DND-41 (cell line): Measurements from ENCODE around the gene MARK2.

Source experiments
- ATAC-seq: fragments of 200-7000 bp; cut with Tn5 transposase; 3 replicates; pipeline ENCODE4 v1.9.1; 2021; ENCODE audit warnings: low read depth; ENCODE audit not compliant: insufficient read depth
- DNase-seq: peaks from one replicate; pipeline ENCODE4 v3.0.0-alpha.2; 2020
- H2AFZ ChIP-seq: 2 replicates; pipeline ENCODE4 v1.6.0; 2012; ENCODE audit warnings: low read depth, low read length
- H3K27ac ChIP-seq: 2 replicates; pipeline ENCODE4 v1.5.1; 2012; ENCODE audit warnings: low read length, inconsistent platforms
- H3K27me3 ChIP-seq: fragments of 200-600 bp; sonication (generic); 2 replicates; pipeline ENCODE4 v1.6.0; 2012; ENCODE audit warnings: low read length, mild to moderate bottlenecking, inconsistent platforms; ENCODE audit not compliant: insufficient read depth, poor library complexity
- H3K36me3 ChIP-seq: 2 replicates; pipeline ENCODE4 v1.5.1; 2012; ENCODE audit warnings: low read length, inconsistent platforms; ENCODE audit not compliant: insufficient read depth
- H3K4me1 ChIP-seq: 2 replicates; pipeline ENCODE4 v1.5.1; 2012; ENCODE audit warnings: mild to moderate bottlenecking, low read length; ENCODE audit not compliant: insufficient read depth
- H3K4me2 ChIP-seq: 2 replicates; pipeline ENCODE4 v1.6.0; 2012; ENCODE audit warnings: mild to moderate bottlenecking, moderate library complexity, low read length, inconsistent platforms; ENCODE audit not compliant: insufficient read depth
- H3K4me3 ChIP-seq, 2 experiments: fragments of 200-600 bp in 1 of 2; shearing (Covaris generic) in 1 of 2; 2 replicates each; pipeline ENCODE4 v1.5.1; 2012 to 2016; ENCODE audit warnings: inconsistent platforms in 2 of 2, low read length in 2 of 2, mild to moderate bottlenecking in 2 of 2, low read depth in 1 of 2, moderate library complexity in 1 of 2
- H3K79me2 ChIP-seq: 2 replicates; pipeline ENCODE4 v1.6.0; 2012; ENCODE audit warnings: low read length, inconsistent platforms; ENCODE audit not compliant: insufficient read depth
- H3K9ac ChIP-seq: 2 replicates; pipeline ENCODE4 v1.6.0; 2012; ENCODE audit warnings: low read depth, mild to moderate bottlenecking, inconsistent platforms, low read length, moderate library complexity
- H3K9me3 ChIP-seq: 2 replicates; pipeline ENCODE4 v1.5.1; 2012; ENCODE audit warnings: low read length, moderate library complexity, mild to moderate bottlenecking, inconsistent platforms; ENCODE audit not compliant: insufficient read depth, severe bottlenecking
- H4K20me1 ChIP-seq: 2 replicates; pipeline ENCODE4 v1.6.0; 2012; ENCODE audit warnings: low read length; ENCODE audit not compliant: insufficient read depth
- CTCF ChIP-seq: IDR thresholded peaks from 2 replicates; pipeline ENCODE4 v1.5.1; 2012; ENCODE audit warnings: borderline replicate concordance, low read length, moderate library complexity, mild to moderate bottlenecking; ENCODE audit not compliant: poor library complexity, severe bottlenecking; ENCODE audit errors: extremely low read depth
- EZH2 ChIP-seq: IDR thresholded peaks from 3 replicates; pipeline ENCODE4 v1.6.1; 2012; ENCODE audit warnings: borderline replicate concordance, low read depth, mild to moderate bottlenecking, moderate library complexity, low read length, inconsistent platforms; ENCODE audit not compliant: severe bottlenecking

MARK2 gene

GRCh38 chr11:63813563-63814382 lies 25.1 kb upstream of the MARK2 start:
- Histone ChIP-seq H3K36me3 (peaks cover 40% of the 10 kb centered on the region), H3K9ac (peak overlapping the region; percentile 92), H3K79me2 (peaks cover 46% of the 10 kb centered on the region), H3K9me3 (no peaks in the 10 kb centered on the region), H4K20me1 (peaks cover 36% of the 10 kb centered on the region), H3K4me2 (peak overlapping the region; percentile 75), H3K4me3 (peak overlapping the region; percentile 83 to 97), H3K4me1 (peaks cover 36% of the 10 kb centered on the region), H3K27me3 (no peaks in the 10 kb centered on the region), H3K27ac (peak overlapping the region; percentile 88), H2AFZ (peak overlapping the region; percentile 92)
- DNase-seq: peak; percentile 69
- peak; percentile 68 for ATAC-seq
- TF ChIP-seq EZH2 (no peak), CTCF (no peak)

GRCh38 chr11:63814383-63814736 lies 24.6 kb upstream of the MARK2 start:
- TF ChIP-seq CTCF: no peak
- no peak for TF ChIP-seq EZH2
- Histone ChIP-seq H3K4me1 (peaks cover 36% of the 10 kb centered on the region), H2AFZ (peak overlapping the region; percentile 92), H3K27ac (peak overlapping the region; percentile 88), H3K4me3 (peak overlapping the region; percentile 83 to 97; a peak in 3 of 4 replicates), H3K9ac (peak overlapping the region; percentile 92), H3K27me3 (no peaks in the 10 kb centered on the region), H3K36me3 (peaks cover 46% of the 10 kb centered on the region), H4K20me1 (peaks cover 36% of the 10 kb centered on the region), H3K4me2 (peak overlapping the region; percentile 75), H3K79me2 (peaks cover 46% of the 10 kb centered on the region), H3K9me3 (no peaks in the 10 kb centered on the region)
- DNase-seq (no peak), ATAC-seq (peak; percentile 15; the same call in 2 of the 3 replicates)

GRCh38 chr11:63816166-63816565 lies 22.7 kb upstream of the MARK2 start:
- DNase-seq (no peak), ATAC-seq (no peak)
- Histone ChIP-seq H3K36me3 (peaks cover 61% of the 10 kb centered on the region), H3K79me2 (peaks cover 46% of the 10 kb centered on the region), H3K9ac (no peak overlapping the region), H3K9me3 (no peaks in the 10 kb centered on the region), H3K4me3 (no peak overlapping the region), H2AFZ (no peak overlapping the region), H3K4me1 (peaks cover 36% of the 10 kb centered on the region), H3K4me2 (peak overlapping the region; percentile 30; the same call in 1 of the 2 replicates), H3K27ac (no peak overlapping the region), H3K27me3 (no peaks in the 10 kb centered on the region), H4K20me1 (peaks cover 36% of the 10 kb centered on the region)
- TF ChIP-seq CTCF (no peak), EZH2 (no peak)
